Mucosa of descending colon (tissue), 3 donors: ENCODE data around the gene TNRC6B. TPM values are rescaled to one million over a fixed set of nuclear protein-coding genes. Genes with fewer than 3 reads are reported as not detected.
"Not testable (repeated sequence)": the region's sequence is repeated elsewhere in the genome, so short reads cannot be mapped to it uniquely, and the experiment has no call there.

ENCODE experiments used
- ATAC-seq: fragments of 200-7000 bp; cut with Tn5 transposase; one replicate; pipeline ENCODE4 v1.9.1; 2020; ENCODE audit warnings: mild to moderate bottlenecking, moderate library complexity
- DNase-seq, 3 donors: peaks; one replicate each; pipeline ENCODE4 v3.0.0-alpha.2; 2020
- H3K36me3 ChIP-seq: fragments of 200-600 bp; one replicate; pipeline ENCODE4 v1.8.0; 2021; ENCODE audit warnings: low read depth, mild to moderate bottlenecking
- H3K4me1 ChIP-seq: fragments of 200-600 bp; one replicate; pipeline ENCODE4 v1.8.0; 2021; ENCODE audit warnings: low read depth, mild to moderate bottlenecking
- H3K4me3 ChIP-seq: fragments of 200-600 bp; one replicate; pipeline ENCODE4 v1.8.0; 2021; ENCODE audit warnings: mild to moderate bottlenecking
- H3K9me3 ChIP-seq: fragments of 200-600 bp; one replicate; pipeline ENCODE4 v1.8.0; 2021; ENCODE audit warnings: mild to moderate bottlenecking
- CTCF ChIP-seq: fragments of 200-600 bp; IDR thresholded peaks from one replicate; pipeline ENCODE4 v1.8.0; 2022; ENCODE audit warnings: antibody characterized with exemption, mild to moderate bottlenecking
- intact Hi-C, 2 donors: fragments of 100-400 bp; cut with DNase I in 1 of 2; cut with micrococcal nuclease in 1 of 2; formaldehyde crosslinking; loops; one replicate each; pipeline versions ENCODE4 v1.11.0 to v1.11.1; 2022; cut with DNase I, micrococcal nuclease
- total RNA-seq, 3 donors: library from RNA; stranded (reverse); fragmentation: NEBNext Ultra II Directional in 2 of 3; extraction: Animal tissue kit (Norgen Biotek cat#: 25700) in 2 of 3; gene quantifications; one replicate each; pipeline versions ENCODE4 v1.2.1 to v1.2.4, GENCODE V29; 2021 to 2023
- donor health status: DM: no; HTN: no; CAD: no; lungs with moderate emphysema.
- donor health status: DM: no; HTN: no; CAD: no.
- donor health status: DM: no; HTN: yes; CAD: no.

TNRC6B gene
- total RNA-seq, 3 donors from 2014 or later: 58.6 to 72.9 (median 58.9) TPM

- no peaks in the 10 kb centered on the region for H3K36me3 ChIP-seq
- H3K9me3 ChIP-seq: no peaks in the 10 kb centered on the region
- ATAC-seq (no peak), DNase-seq (no peak)
- intact Hi-C loops: no loop called here
- H3K4me3 ChIP-seq: no peak overlapping the region
- TF ChIP-seq CTCF: no peak
- H3K4me1 ChIP-seq: peaks cover 20% of the 10 kb centered on the region
Observed at GRCh38 chr22:40161194-40161593, 16.5 kb upstream of the TNRC6B start.

- H3K4me3 ChIP-seq, DNase-seq, intact Hi-C loops, H3K9me3 ChIP-seq, ATAC-seq, H3K36me3 ChIP-seq, H3K4me1 ChIP-seq: not testable (repeated sequence)
Observed at GRCh38 chr22:40165537-40165936, 12.2 kb upstream of the TNRC6B start.

DNA sequence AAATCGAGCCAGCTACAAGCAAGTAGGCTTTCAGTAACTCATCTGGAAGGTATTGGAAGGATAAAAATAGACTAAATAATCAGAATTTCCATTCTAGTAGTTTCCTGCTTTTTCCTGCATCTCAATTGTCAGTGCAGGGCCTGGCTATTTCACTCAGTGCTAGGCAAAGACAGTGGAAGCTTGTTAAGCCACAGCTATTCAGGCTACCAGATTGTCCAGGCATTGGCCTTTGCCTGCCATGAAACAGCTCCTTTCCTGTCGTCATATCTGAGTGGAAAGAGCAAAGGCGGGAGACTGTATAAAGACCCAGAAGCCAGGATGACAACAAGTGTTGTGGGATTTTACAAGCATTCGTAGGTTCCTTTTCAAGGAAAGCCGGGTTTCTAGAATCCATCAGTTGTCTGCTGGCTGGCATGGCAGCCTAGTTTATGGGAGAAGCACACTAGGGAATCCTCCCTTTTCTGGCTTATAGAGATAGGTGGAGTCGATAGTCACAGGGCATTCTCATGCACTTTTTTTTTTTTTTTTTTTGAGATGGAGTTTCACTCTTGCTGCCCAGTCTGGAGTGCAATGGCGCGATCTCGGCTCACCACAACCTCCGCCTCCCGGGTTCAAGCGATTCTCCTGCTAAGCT lies 2.0 kb upstream of the TNRC6B start:
- intact Hi-C loops: no loop called here
- ATAC-seq (no peak), DNase-seq (no peak)
- TF ChIP-seq CTCF: no peak
- H3K9me3 ChIP-seq: no peaks in the 10 kb centered on the region
- H3K4me3 ChIP-seq: no peak overlapping the region
- H3K36me3 ChIP-seq: peaks cover 5% of the 10 kb centered on the region
- H3K4me1 ChIP-seq: peaks cover 30% of the 10 kb centered on the region

DNA sequence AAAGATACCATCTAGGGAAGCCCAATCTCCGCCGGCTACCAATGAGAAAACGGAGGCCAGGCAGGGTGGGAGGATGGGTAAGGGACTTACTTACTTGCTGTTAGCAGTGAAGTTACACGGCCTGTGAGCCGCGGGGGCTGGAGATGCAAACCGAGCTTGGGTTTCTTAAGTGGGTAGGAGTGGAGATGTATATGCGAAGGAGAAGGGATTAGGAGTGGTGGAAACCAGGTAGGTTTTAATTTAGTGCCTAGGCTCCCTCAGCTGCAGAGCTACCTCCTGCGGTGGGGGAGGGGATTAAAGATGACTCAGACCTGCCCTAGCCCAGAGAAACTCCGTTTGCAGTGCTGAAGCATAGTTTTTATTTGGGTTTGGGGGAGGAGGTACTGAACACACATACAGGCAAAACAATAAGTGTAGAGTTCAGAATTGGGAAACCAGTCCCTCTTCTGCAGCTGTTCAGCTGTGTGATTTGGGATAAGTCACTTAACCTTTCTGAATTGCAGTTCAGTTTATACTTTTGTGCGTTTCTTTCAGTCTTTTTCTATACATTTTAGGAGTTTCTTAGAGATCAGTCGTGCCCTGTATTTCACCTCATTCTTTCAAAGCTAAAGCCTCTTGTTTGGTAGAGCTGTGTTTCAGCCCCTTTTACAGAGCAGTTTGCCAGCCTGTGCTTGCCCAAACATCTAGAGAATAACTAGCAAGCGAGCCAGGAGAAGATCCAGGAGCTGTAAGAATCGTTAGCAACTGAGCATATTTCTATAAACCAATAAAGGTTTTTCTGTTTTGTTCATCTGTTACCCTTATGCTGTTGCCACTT lies 596 bp upstream of the TNRC6B start:
- H3K9me3 ChIP-seq: no peaks in the 10 kb centered on the region
- peaks cover 45% of the 10 kb centered on the region for H3K4me1 ChIP-seq
- ATAC-seq (peak; percentile 60), DNase-seq (peak; percentile 46 to 64 (median 59))
- TF ChIP-seq CTCF: no peak
- H3K36me3 ChIP-seq: peaks cover 5% of the 10 kb centered on the region
- H3K4me3 ChIP-seq: peak overlapping the region; percentile 29
- intact Hi-C loops: no loop called here

- ATAC-seq: peak; percentile 35
- peaks cover 5% of the 10 kb centered on the region for H3K36me3 ChIP-seq
- intact Hi-C loops: no loop called here
- H3K9me3 ChIP-seq: no peaks in the 10 kb centered on the region
- H3K4me1 ChIP-seq: peaks cover 59% of the 10 kb centered on the region
- peak; percentile 56 to 67 (median 59) for DNase-seq
- peak overlapping the region; percentile 29 for H3K4me3 ChIP-seq
- TF ChIP-seq CTCF: no peak
Observed at GRCh38 chr22:40178417-40179409, 988 bp downstream of the TNRC6B start.
